ENCODE measurements around the gene LRR1. TPM values are rescaled to one million over a fixed set of nuclear protein-coding genes. Genes with fewer than 3 reads are reported as not detected.

The LRR1 gene
- polyA plus RNA-seq, 1 experiment, result 12.8 TPM

DNA sequence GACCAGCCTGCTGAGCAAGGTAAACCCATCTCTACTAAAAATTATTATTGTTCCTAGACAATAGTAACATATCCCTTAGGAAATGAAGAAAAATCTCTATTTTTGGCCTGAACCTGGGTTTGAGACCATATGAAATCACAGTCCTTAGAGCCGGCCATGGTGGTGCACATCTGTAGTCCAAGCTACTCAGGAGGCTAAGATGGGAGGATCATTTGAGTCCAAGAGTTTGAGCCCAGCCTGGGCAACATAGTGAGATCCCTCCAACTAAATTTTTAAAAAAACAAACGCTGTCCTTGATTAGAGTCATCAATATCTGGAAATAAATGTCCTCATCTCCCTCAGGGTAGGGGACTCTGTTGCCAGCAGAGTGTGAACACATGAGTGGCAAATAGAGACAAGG is 47.2 kb upstream of the LRR1 start:
- Histone ChIP-seq H3K27me3 (ENCODE audit: control insufficient read depth, insufficient read depth, low read length) (peaks cover 5% of the 10 kb centered on the region), H3K9me3 (ENCODE audit: control insufficient read depth, insufficient read depth, low read length) (no peaks in the 10 kb centered on the region), H3K4me3 (ENCODE audit: low read depth, low read length) (no peak overlapping the region), H3K27ac (ENCODE audit: low read depth, low read length) (no peak overlapping the region)
- no peak for TF ChIP-seq CTCF (IDR thresholded peaks at IDR 0.05; ENCODE audit: low read depth, low read length)
- ChIA-PET CTCF (interaction anchor here (3.1 kb wide), 1 partner anchor 90 kb away, joined by 44 read pairs; no protein-coding TSS in a partner anchor), POLR2A (no interaction called here)
- no peak for DNase-seq (ENCODE audit: low read depth, low spot score)

DNA sequence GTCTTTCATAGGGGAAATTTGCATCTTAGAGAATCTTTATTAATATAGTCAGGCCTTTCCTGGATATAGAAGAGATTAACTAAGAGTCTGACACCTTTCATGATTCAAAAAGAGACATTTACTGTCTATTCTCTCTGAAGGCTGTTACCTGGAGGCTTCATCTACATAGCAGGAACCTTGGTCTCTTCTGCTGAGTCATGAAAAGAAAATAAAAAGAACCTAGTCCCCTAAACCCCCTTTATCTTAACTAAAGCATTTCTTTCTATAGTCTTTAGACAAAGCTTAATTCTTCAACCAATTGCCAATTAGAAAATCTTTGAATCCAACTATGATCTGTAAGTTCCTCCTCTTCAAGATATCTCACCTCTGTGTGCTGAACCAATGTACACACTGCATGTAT is 45.6 kb upstream of the LRR1 start:
- DNase-seq (ENCODE audit: low read depth, low spot score), result no peak
- Histone ChIP-seq H3K27ac (ENCODE audit: low read depth, low read length) (no peak overlapping the region), H3K27me3 (ENCODE audit: control insufficient read depth, insufficient read depth, low read length) (peaks cover 5% of the 10 kb centered on the region), H3K4me3 (ENCODE audit: low read depth, low read length) (no peak overlapping the region), H3K9me3 (ENCODE audit: control insufficient read depth, insufficient read depth, low read length) (no peaks in the 10 kb centered on the region)
- ChIA-PET CTCF (interaction anchor here (0.7 kb wide), 1 partner anchor 91 kb away, joined by 3 read pairs; no protein-coding TSS in a partner anchor), POLR2A (no interaction called here)
- TF ChIP-seq CTCF (IDR thresholded peaks at IDR 0.05; ENCODE audit: low read depth, low read length), result no peak

DNA sequence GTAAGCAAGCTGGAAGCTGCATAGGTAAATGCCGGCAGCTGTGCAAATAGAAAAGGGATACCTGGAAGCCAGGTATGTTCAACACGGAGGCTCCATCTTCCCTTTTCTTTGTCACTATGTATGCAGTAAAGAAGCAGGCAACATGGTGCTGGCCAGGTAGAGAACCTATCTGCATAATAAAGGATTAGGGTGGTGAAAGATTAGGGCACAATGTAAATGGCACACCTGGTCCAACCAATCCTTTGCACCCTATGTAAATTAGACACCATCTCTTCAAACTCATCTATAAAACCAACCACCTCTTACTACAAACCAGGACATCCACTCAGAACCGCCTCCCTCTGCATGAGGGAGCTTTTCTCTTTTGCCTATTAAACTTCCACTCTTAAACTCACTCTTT is 44.8 kb upstream of the LRR1 start:
- ChIA-PET POLR2A (no interaction called here), CTCF (no interaction called here)
- no peaks in the 10 kb centered on the region for H3K9me3 ChIP-seq (ENCODE audit: control insufficient read depth, insufficient read depth, low read length)
- TF ChIP-seq CTCF (IDR thresholded peaks at IDR 0.05; ENCODE audit: low read depth, low read length), result no peak
- H3K27me3 ChIP-seq (ENCODE audit: control insufficient read depth, insufficient read depth, low read length), result peaks cover 5% of the 10 kb centered on the region
- no peak overlapping the region for H3K27ac ChIP-seq (ENCODE audit: low read depth, low read length)
- H3K4me3 ChIP-seq (ENCODE audit: low read depth, low read length), result no peak overlapping the region
- DNase-seq (ENCODE audit: low read depth, low spot score), result no peak

- Histone ChIP-seq H3K4me3 (ENCODE audit: low read depth, low read length) (no peak overlapping the region), H3K9me3 (ENCODE audit: control insufficient read depth, insufficient read depth, low read length) (no peaks in the 10 kb centered on the region), H3K27me3 (ENCODE audit: control insufficient read depth, insufficient read depth, low read length) (no peaks in the 10 kb centered on the region), H3K27ac (ENCODE audit: low read depth, low read length) (no peak overlapping the region)
- DNase-seq (ENCODE audit: low read depth, low spot score), result no peak
- POLR2A ChIA-PET, result no interaction called here
- TF ChIP-seq CTCF (IDR thresholded peaks at IDR 0.05; ENCODE audit: low read depth, low read length), result no peak
- CTCF ChIA-PET, result no interaction called here
Measured at GRCh38 chr14:49559979-49560768, 38.6 kb upstream of the LRR1 start.

DNA sequence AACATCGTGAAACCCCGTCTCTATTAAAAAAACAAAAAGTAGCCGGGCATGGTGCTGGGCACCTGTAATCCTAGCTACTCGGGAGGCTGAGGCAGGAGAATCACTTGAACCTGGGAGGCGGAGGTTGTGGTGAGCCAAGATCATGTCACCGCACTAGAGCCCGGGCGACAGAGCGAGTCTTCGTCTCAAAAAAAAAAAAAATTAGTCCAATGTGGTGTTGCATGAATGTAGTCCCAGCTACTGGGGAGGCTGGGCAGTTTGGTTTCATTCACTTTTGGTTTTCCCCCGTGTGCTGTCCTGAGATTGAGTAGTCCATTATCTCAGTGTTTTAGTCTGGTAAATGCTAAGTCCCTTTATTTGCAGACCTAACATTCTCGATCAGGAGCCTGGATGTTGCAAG is 32.0 kb upstream of the LRR1 start:
- Histone ChIP-seq H3K4me3 (ENCODE audit: low read depth, low read length) (no peak overlapping the region), H3K27me3 (ENCODE audit: control insufficient read depth, insufficient read depth, low read length) (no peaks in the 10 kb centered on the region), H3K27ac (ENCODE audit: low read depth, low read length) (no peak overlapping the region), H3K9me3 (ENCODE audit: control insufficient read depth, insufficient read depth, low read length) (no peaks in the 10 kb centered on the region)
- POLR2A ChIA-PET, result no interaction called here
- CTCF ChIA-PET, result interaction anchor here (1.3 kb wide), 1 partner anchor 105 kb away, joined by 4 read pairs; no protein-coding TSS in a partner anchor
- DNase-seq (ENCODE audit: low read depth, low spot score), result no peak
- no peak for TF ChIP-seq CTCF (IDR thresholded peaks at IDR 0.05; ENCODE audit: low read depth, low read length)

Data from AG04450 (cell line).